Muscle layer of colon (tissue), 2 donors: ENCODE results near the gene SMIM20.

ENCODE experiments used
- H3K27ac ChIP-seq: one replicate; pipeline ENCODE4 v1.7.0; 2013; ENCODE audit warnings: low read depth, mild to moderate bottlenecking, low read length, moderate library complexity
- H3K27me3 ChIP-seq, 2 donors: one replicate each; pipeline ENCODE4 v1.7.0; 2013; ENCODE audit warnings: low read length in 2 of 2, mild to moderate bottlenecking in 2 of 2; ENCODE audit not compliant: insufficient read depth in 2 of 2, control insufficient read depth in 1 of 2
- H3K36me3 ChIP-seq: one replicate; pipeline ENCODE4 v1.7.0; 2013; ENCODE audit warnings: mild to moderate bottlenecking, low read length; ENCODE audit not compliant: insufficient read depth
- H3K4me1 ChIP-seq: one replicate; pipeline ENCODE4 v1.7.0; 2013; ENCODE audit warnings: mild to moderate bottlenecking, low read length; ENCODE audit not compliant: insufficient read depth
- H3K4me3 ChIP-seq, 2 donors: one replicate each; pipeline ENCODE4 v1.7.0; 2013; ENCODE audit warnings: low read length in 2 of 2, low read depth in 1 of 2, mild to moderate bottlenecking in 1 of 2, moderate library complexity in 1 of 2
- H3K9ac ChIP-seq: one replicate; pipeline ENCODE4 v1.7.0; 2013; ENCODE audit warnings: low read length
- H3K9me3 ChIP-seq: one replicate; pipeline ENCODE4 v1.7.0; 2013; ENCODE audit warnings: mild to moderate bottlenecking, low read length
- donor health status: abdominal sarcoma.
- donor health status: Adenocarcinoma of cecum.

SMIM20 gene

GRCh38 chr4:25930731-25931354 lies 16.8 kb downstream of the SMIM20 start:
- no peak overlapping the region for H3K4me3 ChIP-seq
- H3K36me3 ChIP-seq = peaks cover 8% of the 10 kb centered on the region
- H3K9ac ChIP-seq = no peak overlapping the region
- H3K27ac ChIP-seq = no peak overlapping the region
- H3K9me3 ChIP-seq = no peaks in the 10 kb centered on the region
- H3K4me1 ChIP-seq = no peaks in the 10 kb centered on the region
- H3K27me3 ChIP-seq = no peaks in the 10 kb centered on the region

- Histone ChIP-seq H3K4me3 (no peak overlapping the region), H3K36me3 (no peaks in the 10 kb centered on the region), H3K4me1 (no peaks in the 10 kb centered on the region), H3K27me3 (no peaks in the 10 kb centered on the region), H3K9ac (no peak overlapping the region), H3K9me3 (no peaks in the 10 kb centered on the region), H3K27ac (no peak overlapping the region)
Observed at GRCh38 chr4:25936696-25937095, 22.7 kb downstream of the SMIM20 start.

- H3K27me3 ChIP-seq = no peaks in the 10 kb centered on the region
- no peak overlapping the region for H3K27ac ChIP-seq
- H3K9me3 ChIP-seq = no peaks in the 10 kb centered on the region
- no peak overlapping the region for H3K4me3 ChIP-seq
- H3K36me3 ChIP-seq = no peaks in the 10 kb centered on the region
- no peak overlapping the region for H3K9ac ChIP-seq
- H3K4me1 ChIP-seq = no peaks in the 10 kb centered on the region
Observed at GRCh38 chr4:25937801-25938200, 23.8 kb downstream of the SMIM20 start.

DNA sequence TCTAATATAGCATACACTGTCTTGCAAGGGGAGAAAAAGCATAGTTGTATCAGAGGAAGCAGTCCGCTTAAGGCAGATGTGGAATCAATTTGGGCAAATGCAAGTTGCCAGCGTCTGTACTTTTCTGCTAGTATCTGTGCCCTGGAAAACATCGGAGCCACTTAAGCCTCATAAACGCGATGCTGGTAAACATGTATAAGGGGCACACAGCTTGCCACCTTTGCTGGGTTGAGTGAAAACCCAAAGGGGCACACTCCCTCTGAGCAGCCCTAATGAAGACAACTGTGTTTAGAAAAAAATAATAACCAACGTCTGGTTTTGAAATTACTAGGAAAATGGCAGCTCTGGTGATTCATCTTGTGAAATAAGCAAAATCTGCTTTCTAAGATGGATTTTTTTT lies 24.3 kb downstream of the SMIM20 start:
- Histone ChIP-seq H3K9me3 (no peaks in the 10 kb centered on the region), H3K27ac (no peak overlapping the region), H3K9ac (no peak overlapping the region), H3K27me3 (no peaks in the 10 kb centered on the region), H3K4me1 (no peaks in the 10 kb centered on the region), H3K4me3 (no peak overlapping the region), H3K36me3 (no peaks in the 10 kb centered on the region)

- Histone ChIP-seq H3K4me1 (no peaks in the 10 kb centered on the region), H3K4me3 (no peak overlapping the region), H3K27me3 (no peaks in the 10 kb centered on the region), H3K27ac (no peak overlapping the region), H3K36me3 (no peaks in the 10 kb centered on the region), H3K9ac (no peak overlapping the region), H3K9me3 (no peaks in the 10 kb centered on the region)
Observed at GRCh38 chr4:25938787-25939186, 24.8 kb downstream of the SMIM20 start.

- Histone ChIP-seq H3K4me3 (no peak overlapping the region), H3K27me3 (no peaks in the 10 kb centered on the region), H3K36me3 (no peaks in the 10 kb centered on the region), H3K27ac (no peak overlapping the region), H3K9me3 (no peaks in the 10 kb centered on the region), H3K4me1 (no peaks in the 10 kb centered on the region), H3K9ac (no peak overlapping the region)
Observed at GRCh38 chr4:25939330-25939729, 25.3 kb downstream of the SMIM20 start.

GRCh38 chr4:25941457-25942221 lies 27.6 kb downstream of the SMIM20 start:
- H3K9me3 ChIP-seq = no peaks in the 10 kb centered on the region
- H3K4me3 ChIP-seq = no peak overlapping the region
- H3K4me1 ChIP-seq = no peaks in the 10 kb centered on the region
- no peak overlapping the region for H3K27ac ChIP-seq
- no peaks in the 10 kb centered on the region for H3K36me3 ChIP-seq
- no peak overlapping the region for H3K9ac ChIP-seq
- no peaks in the 10 kb centered on the region for H3K27me3 ChIP-seq

GRCh38 chr4:25943312-25943711 lies 29.3 kb downstream of the SMIM20 start:
- Histone ChIP-seq H3K27me3 (no peaks in the 10 kb centered on the region), H3K9ac (no peak overlapping the region), H3K9me3 (no peaks in the 10 kb centered on the region), H3K27ac (no peak overlapping the region), H3K4me3 (no peak overlapping the region), H3K4me1 (no peaks in the 10 kb centered on the region), H3K36me3 (no peaks in the 10 kb centered on the region)

GRCh38 chr4:25943805-25944204 lies 29.8 kb downstream of the SMIM20 start:
- Histone ChIP-seq H3K36me3 (no peaks in the 10 kb centered on the region), H3K27me3 (no peaks in the 10 kb centered on the region), H3K4me1 (no peaks in the 10 kb centered on the region), H3K9me3 (no peaks in the 10 kb centered on the region), H3K4me3 (no peak overlapping the region), H3K27ac (no peak overlapping the region), H3K9ac (no peak overlapping the region)

GRCh38 chr4:25948051-25948450 lies 34.0 kb downstream of the SMIM20 start:
- peaks cover 7% of the 10 kb centered on the region for H3K4me1 ChIP-seq
- H3K27ac ChIP-seq = no peak overlapping the region
- no peaks in the 10 kb centered on the region for H3K9me3 ChIP-seq
- no peaks in the 10 kb centered on the region for H3K36me3 ChIP-seq
- no peaks in the 10 kb centered on the region for H3K27me3 ChIP-seq
- no peak overlapping the region for H3K4me3 ChIP-seq
- H3K9ac ChIP-seq = no peak overlapping the region

DNA sequence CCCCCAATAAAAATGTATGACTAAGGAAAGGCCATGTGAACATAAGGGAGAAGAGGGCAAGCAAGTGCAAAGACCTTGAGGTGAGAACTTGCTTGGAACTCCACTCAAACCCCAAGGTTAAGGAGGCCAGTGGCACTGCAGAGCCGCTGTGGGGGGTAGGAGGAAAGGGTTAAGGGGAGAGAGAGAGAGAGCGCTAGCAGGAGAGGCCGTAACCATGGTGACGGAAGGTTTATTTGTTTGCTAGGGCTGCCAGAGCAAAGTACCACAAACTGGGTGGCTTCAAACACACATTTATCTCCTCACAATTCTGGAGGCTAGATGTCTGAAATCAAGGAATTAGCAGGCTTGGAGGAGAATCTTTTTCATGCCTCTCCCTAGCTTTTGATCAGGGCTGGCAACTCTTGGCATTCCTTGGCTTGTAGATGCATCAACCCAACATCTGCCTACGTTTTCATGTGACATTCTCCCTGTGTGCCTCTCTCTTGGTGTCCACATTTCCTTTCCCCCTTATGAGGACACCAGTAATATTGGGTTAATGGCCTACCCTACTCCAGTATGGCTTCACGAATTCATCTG lies 35.2 kb downstream of the SMIM20 start:
- H3K27me3 ChIP-seq = no peaks in the 10 kb centered on the region
- no peak overlapping the region for H3K4me3 ChIP-seq
- peaks cover 7% of the 10 kb centered on the region for H3K4me1 ChIP-seq
- no peak overlapping the region for H3K27ac ChIP-seq
- H3K9ac ChIP-seq = no peak overlapping the region
- H3K36me3 ChIP-seq = no peaks in the 10 kb centered on the region
- no peaks in the 10 kb centered on the region for H3K9me3 ChIP-seq
